Fibroblast of skin of left biceps (primary cell): Measurements from ENCODE around the gene ACYP2.
"Not testable (repeated sequence)": the region's sequence is repeated elsewhere in the genome, so short reads cannot be mapped to it uniquely, and the experiment has no call there.

ENCODE experiments used
- DNase-seq, 2 experiments: peaks; one replicate each; pipeline ENCODE4 v3.0.0-alpha.2; 2013; ENCODE audit warnings: low read depth in 2 of 2

The ACYP2 gene

DNA sequence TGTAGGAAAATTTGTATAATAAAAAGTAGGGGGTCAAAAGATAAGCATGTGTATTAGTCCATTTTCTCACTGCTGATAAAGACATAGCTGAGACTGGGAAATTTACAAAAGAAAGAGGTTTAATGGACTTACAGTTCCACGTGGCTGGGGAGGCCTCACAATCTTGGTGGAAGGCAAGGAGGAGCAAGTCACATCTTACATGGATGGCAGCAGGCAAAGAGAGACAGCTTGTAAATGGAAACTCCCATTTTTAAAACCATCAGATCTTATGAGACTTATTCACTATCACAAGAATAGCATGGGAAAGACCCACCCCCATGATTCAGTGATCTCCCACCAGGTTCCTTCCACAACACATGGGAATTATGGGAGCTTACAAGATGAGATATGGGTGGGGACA lies 149.7 kb downstream of the ACYP2 start:
- not testable (repeated sequence) for DNase-seq

DNA sequence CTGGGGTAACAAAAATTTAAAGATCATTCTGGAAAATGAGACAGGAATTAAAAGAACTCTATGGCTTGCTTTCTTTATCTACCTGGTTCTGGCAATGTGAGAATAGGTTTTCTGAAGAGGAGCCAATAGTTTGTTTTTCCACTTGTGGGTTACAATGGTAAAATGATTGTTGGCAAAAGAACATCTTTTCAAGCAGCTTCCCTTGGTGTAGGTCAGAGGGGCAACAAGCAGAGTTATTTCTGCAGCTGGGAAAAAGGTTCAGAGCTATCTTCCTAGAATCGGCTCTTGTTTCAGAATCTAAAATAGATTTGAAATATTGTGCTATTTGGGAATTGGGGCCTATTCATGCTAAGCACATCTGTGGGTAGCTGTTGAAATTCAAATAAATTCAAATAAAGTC lies 152.2 kb downstream of the ACYP2 start:
- no peak for DNase-seq

DNA sequence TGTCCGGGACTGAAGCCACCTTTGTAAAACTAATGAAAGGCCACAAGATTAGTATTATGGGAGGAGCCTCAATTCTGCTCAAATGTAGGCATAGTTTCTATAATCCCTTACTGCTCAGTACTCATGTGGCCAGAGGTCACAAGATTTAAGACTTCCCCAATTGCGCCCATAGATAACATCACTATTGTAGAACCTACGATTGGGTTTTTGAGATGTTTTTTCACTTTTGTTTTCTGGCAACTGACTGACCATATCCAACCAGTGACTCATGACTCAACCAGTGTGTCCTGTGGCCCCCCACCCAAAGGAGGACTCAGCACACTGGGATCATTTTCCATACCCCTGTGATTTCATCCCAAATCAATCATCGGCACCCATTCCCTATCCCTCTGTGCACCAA lies 155.8 kb downstream of the ACYP2 start:
- DNase-seq = no peak

DNA sequence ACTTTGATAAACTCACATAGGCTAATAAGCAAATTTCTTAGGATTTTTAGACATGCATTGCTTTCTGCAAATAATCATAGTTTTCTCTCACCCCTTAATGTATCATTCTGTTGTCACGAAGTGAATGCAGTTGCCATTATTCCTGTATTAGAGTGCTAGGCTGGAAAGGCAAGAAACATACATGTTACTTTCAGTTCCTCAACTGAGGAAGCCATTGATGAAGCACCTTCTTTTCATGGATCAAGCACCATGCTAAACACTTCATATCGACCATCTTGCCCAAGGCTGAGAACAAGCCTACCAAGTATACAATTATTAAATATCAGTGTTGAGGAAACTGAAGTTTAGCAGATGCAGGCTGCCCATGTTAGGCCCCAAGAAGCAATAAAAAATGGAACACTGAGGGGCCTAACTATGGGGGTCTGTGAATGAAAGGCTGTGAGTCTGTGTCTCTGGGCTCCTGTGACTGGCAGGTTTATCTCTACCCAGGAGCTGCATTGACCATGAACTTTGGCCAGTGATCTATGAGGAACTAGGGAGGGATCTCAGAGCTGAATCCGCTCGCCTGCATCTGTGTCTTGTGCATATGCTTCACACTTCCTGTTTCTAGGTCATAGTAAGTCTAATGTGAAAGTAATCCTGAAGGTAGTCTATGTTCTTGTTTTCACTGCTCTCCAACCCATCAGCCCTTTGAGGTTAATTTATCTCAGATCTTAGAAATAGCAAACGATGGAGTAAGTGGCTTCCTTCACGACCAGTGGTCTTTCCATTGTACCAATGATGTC lies 156.6 kb downstream of the ACYP2 start:
- DNase-seq = no peak

DNA sequence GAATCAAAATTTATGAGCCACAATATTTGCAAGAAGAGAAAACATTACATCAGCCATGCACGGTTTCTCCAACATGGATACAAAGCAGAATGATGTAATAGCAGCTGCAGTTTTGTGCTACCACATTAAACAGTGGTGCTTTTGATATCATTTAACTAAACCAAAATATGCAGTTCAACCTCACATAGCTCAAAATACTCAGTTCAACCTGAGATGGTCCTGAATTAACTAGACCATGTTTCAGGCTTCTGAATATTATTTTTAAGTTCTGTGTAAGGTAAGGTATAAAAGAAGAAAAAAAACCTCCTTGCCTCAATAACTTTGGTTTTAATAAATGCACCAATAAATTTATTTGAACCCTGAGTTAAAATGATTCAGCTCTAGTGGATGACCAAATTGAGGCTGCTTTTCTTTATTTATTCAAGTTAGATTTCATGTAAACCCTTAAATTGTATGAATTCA lies 159.4 kb downstream of the ACYP2 start:
- peak; percentile 76 to 79 for DNase-seq

DNA sequence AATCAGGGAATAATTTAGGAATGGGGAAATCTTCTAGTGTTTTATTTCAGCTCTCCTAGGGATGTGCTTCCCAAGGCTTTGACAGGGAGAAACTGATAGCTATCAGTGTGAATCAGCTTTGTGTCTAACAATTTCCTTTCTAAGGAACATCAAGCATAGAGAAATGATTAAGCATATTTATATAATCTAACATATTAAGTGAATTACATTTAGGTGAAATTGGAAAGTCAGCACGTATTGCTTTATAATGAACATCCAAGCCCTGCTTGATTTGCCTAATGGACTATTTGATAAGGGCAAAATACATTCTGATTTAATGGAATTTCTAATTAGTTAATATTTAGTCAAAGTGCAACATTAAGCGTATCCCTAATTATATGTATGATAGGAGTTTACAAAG lies 160.1 kb downstream of the ACYP2 start:
- no peak for DNase-seq

DNA sequence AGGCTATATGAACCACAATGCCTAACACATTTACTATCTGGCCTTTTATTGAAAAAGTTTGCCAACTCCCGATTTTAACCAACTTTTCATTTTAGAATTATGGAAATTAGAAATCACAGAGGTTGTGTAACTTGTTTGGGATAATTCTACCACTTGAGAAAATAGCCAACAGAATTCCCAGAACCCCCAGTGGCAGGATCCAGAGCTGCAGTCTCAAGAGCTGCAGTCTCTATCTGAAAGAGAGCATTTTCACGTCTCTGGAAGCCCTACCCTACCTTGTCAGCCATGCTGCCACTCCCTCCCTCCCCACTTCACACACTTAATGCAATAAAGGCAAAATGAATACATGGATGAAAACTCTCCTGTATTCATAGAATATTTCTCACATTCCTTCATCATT lies 164.0 kb downstream of the ACYP2 start:
- DNase-seq = no peak

DNA sequence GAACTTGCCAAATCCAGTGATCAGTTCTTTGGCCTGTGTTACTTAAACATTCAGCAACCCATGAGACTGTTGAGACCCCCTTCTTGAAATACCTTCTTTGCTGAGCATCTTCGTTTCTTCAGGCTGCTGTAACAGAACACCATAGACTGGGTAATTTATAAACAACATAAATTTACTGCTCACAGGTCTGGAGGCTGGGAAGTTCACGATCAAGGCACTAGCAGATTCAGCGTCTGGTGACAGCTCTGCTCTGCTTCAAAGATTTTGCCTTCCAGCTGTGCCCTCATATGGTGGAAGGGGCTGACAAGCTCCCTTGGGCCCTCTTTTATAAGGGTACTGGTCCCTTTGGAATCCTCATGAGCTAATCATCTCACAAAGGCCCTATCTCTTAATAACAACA lies 169.4 kb downstream of the ACYP2 start:
- no peak for DNase-seq

DNA sequence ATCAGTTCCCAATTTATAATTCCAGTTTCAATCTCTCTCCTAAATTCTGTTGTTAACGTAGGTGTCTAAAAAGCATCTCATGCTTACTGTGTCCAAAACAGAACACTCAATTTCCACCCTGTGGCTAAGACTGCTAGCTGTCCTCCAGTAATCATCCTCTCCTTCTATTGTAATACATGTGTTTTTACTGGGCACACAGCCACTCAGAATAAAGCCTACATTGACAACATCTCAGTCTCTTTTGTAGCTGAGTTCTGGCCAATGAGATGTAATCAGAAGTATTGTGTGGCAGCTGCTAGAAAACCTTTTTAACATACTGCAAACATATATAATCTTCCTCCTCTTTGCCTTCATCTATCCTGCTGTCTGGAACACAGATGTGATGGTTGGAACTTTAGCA lies 170.0 kb downstream of the ACYP2 start:
- DNase-seq = no peak

DNA sequence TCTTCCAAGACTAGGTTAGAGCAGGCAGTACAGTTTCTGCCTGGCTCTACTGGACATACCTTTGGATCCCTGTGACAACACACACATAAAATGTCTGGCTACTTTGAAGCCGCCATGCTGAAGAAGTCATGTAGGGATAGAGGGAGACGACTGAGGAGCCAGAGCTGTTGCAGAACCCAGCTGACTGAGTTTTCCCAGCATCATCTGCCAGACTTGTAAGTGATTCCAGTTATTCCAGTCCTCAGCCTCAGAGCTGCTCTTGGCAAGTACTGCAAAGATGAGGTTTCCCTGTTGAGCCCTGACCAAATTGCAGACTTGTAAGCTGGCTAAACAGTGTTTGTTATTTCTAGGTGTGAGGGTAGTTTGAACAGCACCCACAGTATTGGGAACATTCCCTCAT lies 172.1 kb downstream of the ACYP2 start:
- no peak for DNase-seq

DNA sequence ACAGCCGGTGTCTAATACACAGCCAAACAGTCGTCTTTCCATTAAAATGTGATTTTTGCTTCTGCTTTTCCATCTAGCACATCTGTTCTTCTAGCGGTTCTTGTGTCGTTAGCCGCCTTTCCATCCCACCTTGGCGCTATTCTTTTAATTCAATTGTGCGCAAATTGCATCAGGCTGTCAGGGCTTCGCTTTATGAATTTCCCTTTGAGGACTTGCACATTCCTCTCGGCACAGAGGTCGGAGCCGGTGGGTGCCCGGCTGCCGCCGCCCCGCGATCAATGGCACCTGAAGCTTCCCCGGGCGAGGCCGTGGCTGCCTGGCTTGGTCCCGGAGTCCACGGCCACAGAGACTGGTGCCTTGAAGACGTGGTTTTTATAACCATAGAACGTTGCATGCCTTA lies 174.5 kb downstream of the ACYP2 start:
- no peak for DNase-seq

DNA sequence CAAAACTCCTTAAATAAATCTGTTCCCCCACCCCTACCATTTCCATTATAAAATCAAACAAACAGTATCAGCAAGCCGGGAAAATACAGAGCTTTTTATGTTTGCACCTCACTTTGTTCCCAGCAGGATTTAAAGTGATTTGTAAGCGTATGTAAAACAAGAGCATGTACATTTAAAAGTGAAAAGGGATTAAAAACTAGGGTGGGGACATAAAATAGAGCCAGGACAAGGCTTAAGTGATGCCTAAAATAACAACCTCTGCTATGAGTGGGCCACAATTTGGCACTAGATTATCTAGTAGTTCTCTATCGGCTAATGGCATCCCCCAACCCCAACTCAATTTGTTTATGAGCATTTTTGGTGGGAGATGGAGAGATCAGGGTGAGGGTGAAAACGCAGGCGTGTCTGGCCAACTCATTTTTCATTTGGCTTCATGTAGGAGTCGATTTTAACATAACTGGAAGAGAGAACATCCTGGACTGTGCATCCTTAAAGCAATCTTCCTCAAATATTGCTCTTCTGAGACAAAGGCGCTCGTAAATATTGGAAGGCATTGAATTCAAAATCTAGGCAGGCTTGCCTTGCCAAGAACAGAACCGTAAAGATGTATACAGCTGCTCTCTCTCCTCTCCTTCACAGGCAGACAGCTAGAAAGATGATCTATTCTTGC lies 175.1 kb downstream of the ACYP2 start:
- DNase-seq = no peak

DNA sequence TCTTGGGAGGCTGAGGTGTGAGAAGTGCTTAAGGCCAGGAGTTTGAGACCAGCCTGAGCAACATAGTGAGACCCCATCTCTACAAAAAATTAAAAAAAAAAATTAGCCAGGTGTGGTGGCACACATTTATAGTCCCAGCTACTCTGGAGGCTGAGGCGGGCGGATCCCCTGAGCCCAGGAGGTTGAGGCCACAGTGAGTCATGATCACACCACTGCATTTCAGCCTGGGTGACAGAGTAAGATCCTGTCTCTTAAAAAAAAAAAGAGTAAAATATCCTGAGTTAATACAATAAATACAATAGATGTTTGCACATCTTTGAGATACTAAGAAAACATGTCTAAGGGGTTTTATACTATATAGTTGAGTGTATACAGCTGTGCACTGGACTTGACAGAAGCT lies 179.2 kb downstream of the ACYP2 start:
- DNase-seq = not testable (repeated sequence)

DNA sequence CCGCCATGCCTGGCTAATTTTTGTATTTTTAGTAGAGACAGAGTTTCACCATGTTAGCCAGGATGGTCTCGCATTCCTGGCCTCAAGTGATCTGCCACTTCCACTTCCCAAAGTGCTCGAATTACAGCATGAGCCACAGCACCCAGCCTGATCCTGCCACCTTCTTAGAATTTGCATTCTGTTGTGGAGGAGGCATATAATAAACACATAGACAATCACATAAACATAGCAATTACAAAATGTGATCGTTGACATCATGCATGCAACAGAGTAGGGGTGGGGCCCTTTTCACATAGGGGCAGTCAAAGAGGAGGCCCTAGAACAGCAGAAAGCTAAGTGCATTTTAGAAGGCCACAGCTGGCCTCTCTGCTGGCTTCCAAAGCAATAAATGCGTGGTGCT lies 180.5 kb downstream of the ACYP2 start:
- no peak for DNase-seq

DNA sequence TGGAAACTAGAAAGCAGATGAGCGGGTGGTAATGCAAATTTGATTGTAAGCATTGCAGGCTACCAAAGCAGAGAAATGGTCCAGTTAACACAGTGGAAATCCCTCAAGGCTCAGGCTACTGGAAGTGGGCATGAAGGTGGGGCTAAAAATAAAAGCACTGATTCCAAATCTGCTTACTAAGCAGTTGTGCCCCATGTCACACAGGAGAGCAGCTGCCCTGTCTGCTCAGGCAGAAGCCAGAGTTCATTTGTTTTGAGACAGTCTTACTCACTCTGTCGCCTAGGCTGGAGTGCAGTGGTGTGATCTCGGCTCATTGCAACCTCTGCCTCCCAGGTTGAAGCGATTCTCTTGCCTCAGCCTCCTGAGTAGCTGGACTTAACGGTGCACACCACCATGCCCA lies 183.1 kb downstream of the ACYP2 start:
- no peak for DNase-seq

DNA sequence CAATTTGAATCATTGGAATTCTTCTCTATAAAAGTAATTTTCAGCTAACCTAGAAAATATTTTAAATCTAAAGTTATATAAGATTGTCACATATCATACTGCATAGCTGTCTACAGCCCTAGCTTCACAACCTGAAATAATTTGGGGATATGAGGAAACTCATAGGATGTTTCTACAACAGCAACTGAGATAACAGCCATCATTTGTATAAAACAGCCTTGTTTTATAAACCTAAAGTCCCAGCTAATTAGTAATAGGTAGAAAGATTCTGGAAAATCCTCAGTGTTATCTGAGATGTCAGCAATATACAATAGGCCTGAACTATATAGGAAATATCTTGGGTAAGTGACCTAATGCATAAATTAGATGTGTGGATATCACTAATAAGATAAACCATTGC lies 188.2 kb downstream of the ACYP2 start:
- DNase-seq = no peak

DNA sequence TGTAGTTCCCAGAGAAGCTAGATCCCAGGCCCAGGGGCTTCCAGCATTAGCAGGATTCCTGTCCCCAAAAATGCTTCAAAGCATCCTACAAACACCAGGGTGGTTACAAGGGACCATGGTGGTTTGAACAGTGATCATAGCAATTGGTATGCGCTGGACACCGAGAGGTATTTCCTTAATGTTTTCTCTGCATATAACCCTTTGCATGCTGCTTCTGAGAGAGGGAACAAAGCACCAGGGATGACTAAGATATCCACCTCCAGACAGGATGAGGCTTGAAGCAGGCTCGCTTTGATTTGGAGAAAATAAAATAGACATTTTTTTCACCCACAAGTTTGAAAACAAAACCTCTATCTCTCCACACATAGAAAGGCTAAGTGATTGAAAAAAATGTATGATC lies 191.1 kb downstream of the ACYP2 start:
- DNase-seq = peak in 1 of 2 experiments; percentile 5

DNA sequence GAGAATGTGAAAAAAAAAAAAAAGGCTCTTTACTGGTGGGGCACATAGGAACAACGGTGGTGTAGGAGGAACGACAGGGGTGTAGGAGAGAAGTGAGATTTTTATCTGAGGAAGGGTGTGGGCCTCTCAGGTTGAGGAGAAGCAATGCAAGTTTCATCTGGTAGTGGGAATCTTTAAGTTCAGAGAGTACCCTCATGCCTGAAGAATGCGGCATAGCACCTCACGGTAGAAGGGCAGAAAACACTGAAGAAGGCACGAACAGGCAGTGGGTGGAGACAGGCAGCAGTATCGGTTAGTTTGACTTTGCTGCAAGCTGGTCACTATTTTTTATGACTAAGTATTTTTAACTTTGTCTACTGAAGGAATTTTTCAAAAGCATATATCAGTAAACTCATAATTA lies 192.8 kb downstream of the ACYP2 start:
- no peak for DNase-seq

DNA sequence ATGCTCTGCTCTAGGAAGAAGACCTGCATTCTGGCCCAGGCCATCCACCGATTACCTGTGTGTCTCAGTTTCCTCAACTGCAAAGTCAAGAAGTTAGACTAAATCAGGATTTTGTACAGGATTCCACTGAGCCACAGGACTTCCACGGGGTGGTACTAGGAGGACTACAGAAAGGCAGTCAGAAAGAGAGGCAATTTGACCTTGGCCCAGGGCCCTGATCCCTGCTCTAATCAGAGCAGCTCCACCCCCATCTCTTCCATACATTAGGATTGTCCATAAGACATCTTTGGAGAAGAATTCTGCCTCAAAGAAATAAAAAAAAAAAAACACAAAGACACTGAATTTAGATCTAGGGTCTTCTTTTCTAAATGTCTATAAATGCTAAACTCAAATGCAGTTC lies 193.4 kb downstream of the ACYP2 start:
- no peak for DNase-seq

DNA sequence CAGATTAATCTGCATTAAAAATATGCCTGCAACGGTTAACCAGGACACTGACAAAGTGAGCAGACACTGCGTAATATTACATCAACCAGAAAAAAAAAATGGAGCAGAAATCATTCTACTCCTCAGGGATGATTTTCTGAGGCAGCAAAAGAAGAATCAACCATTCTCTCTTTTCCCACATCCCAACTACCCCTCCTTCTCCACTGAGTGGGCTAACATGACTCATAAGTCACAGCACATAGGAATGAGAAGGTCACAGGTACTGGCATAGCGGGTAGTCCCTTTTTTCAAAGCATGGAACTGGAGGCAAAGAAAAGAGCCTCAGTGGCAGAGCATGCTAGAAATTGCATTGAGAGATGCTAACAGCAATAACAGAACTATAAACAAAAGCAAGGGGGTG lies 194.9 kb downstream of the ACYP2 start:
- DNase-seq = no peak

DNA sequence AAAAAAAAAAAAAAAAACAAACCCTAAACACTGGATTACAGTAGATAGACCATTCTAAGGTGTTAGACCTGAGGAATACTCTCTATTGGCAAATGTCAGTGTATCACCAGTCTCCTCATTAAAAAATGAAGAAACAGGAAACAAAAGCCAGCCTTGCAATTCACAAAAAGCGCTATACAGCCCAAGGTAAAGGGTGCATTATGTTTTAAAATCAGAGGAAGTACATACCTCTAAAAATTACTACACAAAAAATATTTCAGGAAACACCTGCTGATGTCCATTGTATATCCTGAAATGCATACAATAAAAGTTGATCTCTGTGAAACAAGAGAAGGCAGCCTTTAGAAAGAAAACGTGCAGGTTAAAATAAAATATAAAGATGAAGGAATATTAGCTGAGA lies 195.5 kb downstream of the ACYP2 start:
- no peak for DNase-seq

DNA sequence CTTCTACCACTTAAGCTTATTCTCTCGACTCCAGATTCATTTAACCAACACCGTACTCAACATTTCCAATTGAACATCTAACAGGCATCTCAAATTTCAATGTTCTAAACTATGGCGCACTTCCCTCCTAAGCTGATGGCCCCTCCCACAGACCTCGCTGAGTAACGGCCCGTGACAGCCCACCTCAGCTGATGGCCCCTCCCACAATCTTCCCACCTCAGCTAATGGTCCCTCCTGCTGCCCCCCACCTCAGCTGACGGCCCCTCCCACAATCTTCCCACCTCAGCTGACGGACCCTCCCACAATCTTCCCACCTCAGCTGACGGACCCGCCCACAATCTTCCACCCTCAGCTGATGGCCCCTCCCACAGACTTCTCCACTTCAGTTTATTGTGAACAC lies 197.7 kb downstream of the ACYP2 start:
- no peak for DNase-seq

DNA sequence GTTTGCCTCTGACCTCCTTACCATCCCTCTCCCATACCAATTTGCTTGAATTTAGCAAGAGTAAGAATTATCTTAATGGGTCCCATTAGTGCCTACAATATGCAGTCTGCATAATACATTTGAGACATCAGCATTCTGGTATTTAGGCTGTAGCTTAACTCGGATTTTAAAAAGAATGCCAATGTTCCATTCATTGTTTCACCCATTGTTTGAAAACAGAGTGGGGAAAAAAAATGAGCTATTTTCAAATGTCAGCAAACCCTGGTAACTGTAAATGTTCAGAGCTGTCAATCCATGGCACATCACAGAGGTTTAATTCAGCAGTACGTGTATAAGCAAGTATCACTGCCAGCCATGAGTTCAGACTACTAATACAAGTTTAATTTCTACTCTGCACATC lies 202.6 kb downstream of the ACYP2 start:
- DNase-seq = no peak

DNA sequence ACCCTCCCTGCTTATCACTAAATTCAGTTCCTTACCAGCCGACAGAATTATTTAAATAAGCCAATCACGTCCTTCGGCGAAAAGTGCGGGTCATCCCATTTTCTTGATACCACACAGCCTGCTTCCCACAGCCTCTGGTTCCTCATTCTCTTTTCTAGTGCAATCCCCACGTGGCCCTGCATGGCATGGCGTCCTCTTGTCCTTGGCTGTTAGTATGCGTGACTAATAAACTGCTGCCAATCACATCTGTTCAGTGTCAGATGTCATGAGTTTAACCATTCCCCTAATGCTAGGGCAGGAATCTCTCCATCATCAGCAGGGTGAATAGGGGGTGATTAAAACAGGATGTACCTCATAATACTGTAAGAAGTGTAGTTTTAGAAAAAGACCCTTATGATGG lies 203.4 kb downstream of the ACYP2 start:
- no peak for DNase-seq
